ENCODE data around the gene IREB2. TPM values are rescaled to one million over a fixed set of nuclear protein-coding genes. Genes with fewer than 3 reads are reported as not detected.

The IREB2 gene
- polyA plus RNA-seq, 1 of the 3 experiments (the other 2 are of a cell fraction) = 9.5 TPM

GRCh38 chr15:78461171-78461888, 23.3 kb downstream of the IREB2 start:
- ChIA-PET CTCF (interaction anchor here (1.0 to 1.1 kb wide), 3 partner anchors 9 to 41 kb away, joined by 3 to 4 read pairs (median 3); no protein-coding TSS in a partner anchor), POLR2A (no interaction called here)
- H3F3A ChIP-seq (replicated peaks; ENCODE audit: insufficient read depth) = peaks cover 27% of the 10 kb centered on the region
- peaks cover 12 to 15% of the 10 kb centered on the region in 2 experiments; a peak in 3 of 4 replicates for H3K4me1 ChIP-seq (ENCODE audit: control insufficient read depth in 1 of 2, insufficient read depth in 2 of 2, low read depth in 1 of 2, low read length in 1 of 2)
- no peaks in the 10 kb centered on the region for H3K27me3 ChIP-seq (ENCODE audit: insufficient read depth)
- 69% methylated on average over 3 of the region's 3 CpGs for WGBS (ENCODE audit: low lambda C conversion rate)
- peak overlapping the region in 1 of 2 experiments; percentile 28; a peak in 1 of 4 replicates for H3K27ac ChIP-seq (ENCODE audit: low read depth in 2 of 2, low read length in 1 of 2)
- H3K4me2 ChIP-seq = no peak overlapping the region
- H3K36me3 ChIP-seq (replicated peaks in 1 of 2; ENCODE audit: control insufficient read depth in 1 of 2, insufficient read depth in 2 of 2, low read length in 1 of 2) = peaks cover 34 to 35% of the 10 kb centered on the region in 2 experiments
- H3K9ac ChIP-seq = no peak overlapping the region
- no peak overlapping the region for H3K4me3 ChIP-seq (ENCODE audit: low read depth in 2 of 2, low read length in 1 of 2)
- peaks cover 74% of the 10 kb centered on the region for H4K20me1 ChIP-seq (ENCODE audit: insufficient read depth)
- no peak for DNase-seq
- TF ChIP-seq TCF12 (IDR thresholded peaks at IDR 0.05) (no peak), NRF1 (IDR thresholded peaks at IDR 0.05; ENCODE audit: low read depth, low read length) (no peak), ELF1 (IDR thresholded peaks at IDR 0.05) (no peak), USF1 (IDR thresholded peaks at IDR 0.05; ENCODE audit: borderline replicate concordance, low read depth) (no peak), NFIC (IDR thresholded peaks at IDR 0.05; ENCODE audit: borderline replicate concordance) (no peak), EZH2phosphoT487 (IDR thresholded peaks at IDR 0.05; ENCODE audit: borderline replicate concordance, low read depth) (no peak), MXI1 (IDR thresholded peaks at IDR 0.05; ENCODE audit: low read depth, low read length) (no peak), JUND (IDR thresholded peaks at IDR 0.05) (no peak), GATA2 (CRISPR knock-in tag; IDR thresholded peaks at IDR 0.05) (no peak), RXRA (IDR thresholded peaks at IDR 0.05; ENCODE audit: borderline replicate concordance, low read depth) (no peak), ZBTB33 (IDR thresholded peaks at IDR 0.05; ENCODE audit: borderline replicate concordance, low read depth) (no peak), TEAD4 (IDR thresholded peaks at IDR 0.05; ENCODE audit: borderline replicate concordance, insufficient read depth) (no peak), POLR2AphosphoS5 (IDR thresholded peaks at IDR 0.05; ENCODE audit: low read depth, low read length) (no peak), SMC3 (IDR thresholded peaks at IDR 0.05; ENCODE audit: low read depth, low read length) (no peak), USF2 (IDR thresholded peaks at IDR 0.05; ENCODE audit: borderline replicate concordance, low read depth, low read length) (no peak), CHD2 (IDR thresholded peaks at IDR 0.05; ENCODE audit: low read length, partially characterized antibody) (no peak), YY1 (IDR thresholded peaks at IDR 0.05; ENCODE audit: low read depth) (no peak), FOXM1 (IDR thresholded peaks at IDR 0.05; ENCODE audit: low read depth) (no peak)
- no peaks in the 10 kb centered on the region for H3K9me2 ChIP-seq
- H2AFZ ChIP-seq (ENCODE audit: low read depth) = no peak overlapping the region
- H3K79me2 ChIP-seq (ENCODE audit: insufficient read depth) = peaks cover 89% of the 10 kb centered on the region
- no peaks in the 10 kb centered on the region for H3K9me3 ChIP-seq

All from SK-N-SH (cell line).